HG03066 (cell line): ENCODE measurements around the gene NEFH.
"Not testable (repeated sequence)": the region's sequence is repeated elsewhere in the genome, so short reads cannot be mapped to it uniquely, and the experiment has no call there.

Experiments
- ATAC-seq: cut with Tn5 transposase; IDR thresholded peaks from one replicate; pipeline ENCODE4 v1.9.1; 2021; ENCODE audit warnings: low read depth; ENCODE audit not compliant: unreplicated experiment

NEFH gene, protein sequence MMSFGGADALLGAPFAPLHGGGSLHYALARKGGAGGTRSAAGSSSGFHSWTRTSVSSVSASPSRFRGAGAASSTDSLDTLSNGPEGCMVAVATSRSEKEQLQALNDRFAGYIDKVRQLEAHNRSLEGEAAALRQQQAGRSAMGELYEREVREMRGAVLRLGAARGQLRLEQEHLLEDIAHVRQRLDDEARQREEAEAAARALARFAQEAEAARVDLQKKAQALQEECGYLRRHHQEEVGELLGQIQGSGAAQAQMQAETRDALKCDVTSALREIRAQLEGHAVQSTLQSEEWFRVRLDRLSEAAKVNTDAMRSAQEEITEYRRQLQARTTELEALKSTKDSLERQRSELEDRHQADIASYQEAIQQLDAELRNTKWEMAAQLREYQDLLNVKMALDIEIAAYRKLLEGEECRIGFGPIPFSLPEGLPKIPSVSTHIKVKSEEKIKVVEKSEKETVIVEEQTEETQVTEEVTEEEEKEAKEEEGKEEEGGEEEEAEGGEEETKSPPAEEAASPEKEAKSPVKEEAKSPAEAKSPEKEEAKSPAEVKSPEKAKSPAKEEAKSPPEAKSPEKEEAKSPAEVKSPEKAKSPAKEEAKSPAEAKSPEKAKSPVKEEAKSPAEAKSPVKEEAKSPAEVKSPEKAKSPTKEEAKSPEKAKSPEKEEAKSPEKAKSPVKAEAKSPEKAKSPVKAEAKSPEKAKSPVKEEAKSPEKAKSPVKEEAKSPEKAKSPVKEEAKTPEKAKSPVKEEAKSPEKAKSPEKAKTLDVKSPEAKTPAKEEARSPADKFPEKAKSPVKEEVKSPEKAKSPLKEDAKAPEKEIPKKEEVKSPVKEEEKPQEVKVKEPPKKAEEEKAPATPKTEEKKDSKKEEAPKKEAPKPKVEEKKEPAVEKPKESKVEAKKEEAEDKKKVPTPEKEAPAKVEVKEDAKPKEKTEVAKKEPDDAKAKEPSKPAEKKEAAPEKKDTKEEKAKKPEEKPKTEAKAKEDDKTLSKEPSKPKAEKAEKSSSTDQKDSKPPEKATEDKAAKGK

DNA sequence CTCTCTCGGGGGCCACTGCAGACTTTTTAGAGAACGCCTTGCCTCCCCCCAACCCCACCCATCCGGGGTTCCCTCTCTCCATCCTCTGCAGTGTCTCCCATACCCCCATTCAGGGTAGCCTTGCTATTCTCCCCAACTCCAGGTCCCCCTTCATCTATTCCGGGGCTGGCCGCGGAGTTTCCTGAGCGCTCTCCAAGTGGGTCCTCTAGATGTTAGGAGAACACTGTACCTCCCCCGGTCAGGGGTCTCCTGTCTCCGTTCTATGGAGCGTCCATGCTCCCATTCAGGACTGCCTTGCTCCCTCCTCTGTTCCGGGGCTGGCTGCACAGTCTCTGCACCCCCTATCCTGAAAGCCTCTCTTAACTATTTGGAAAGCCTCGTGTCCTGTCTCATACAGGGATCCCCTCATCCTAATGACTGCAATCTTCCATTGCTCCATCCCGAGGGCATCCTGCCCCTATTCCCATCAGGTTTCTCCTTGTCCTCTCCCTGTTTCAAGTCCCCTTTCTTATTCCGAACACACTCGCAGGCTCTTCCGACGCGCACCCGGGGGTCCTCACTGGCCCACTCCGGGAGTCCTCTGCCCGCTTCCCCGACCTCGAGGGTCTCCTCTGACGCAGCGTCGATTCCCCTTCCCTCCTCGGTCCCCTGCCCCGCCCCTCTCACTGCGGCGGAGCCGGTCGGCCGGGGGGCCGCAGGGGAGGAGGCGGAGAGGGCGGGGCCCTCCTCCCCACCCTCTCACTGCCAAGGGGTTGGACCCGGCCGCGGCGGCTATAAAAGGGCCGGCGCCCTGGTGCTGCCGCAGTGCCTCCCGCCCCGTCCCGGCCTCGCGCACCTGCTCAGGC, at the start of gene NEFH:
NEFH (plus strand) TSS at position 802 of the 845 bp plus-strand sequence. CDS start 45 bp downstream, outside the sequence.
- ATAC-seq, result no peak

DNA sequence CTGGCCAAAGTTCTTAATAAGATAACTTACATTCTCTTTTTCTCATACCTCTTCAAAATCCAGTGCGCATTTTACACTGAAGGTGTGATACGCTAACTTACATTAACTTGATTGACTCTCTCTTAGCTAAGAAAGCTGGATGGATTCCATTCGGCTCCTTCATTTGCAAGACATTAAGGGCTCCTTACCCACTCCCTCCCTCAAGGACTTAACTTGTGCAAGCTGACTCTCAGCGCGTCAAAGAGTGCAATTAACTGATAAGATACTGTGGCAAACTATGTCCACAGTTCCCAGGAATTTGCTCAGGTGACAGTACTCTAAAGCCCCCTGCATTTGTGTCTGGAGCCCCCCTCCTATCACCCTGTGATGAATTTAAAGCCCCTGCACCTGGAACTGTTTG, 48.0 kb upstream of the NEFH start:
- no peak for ATAC-seq

DNA sequence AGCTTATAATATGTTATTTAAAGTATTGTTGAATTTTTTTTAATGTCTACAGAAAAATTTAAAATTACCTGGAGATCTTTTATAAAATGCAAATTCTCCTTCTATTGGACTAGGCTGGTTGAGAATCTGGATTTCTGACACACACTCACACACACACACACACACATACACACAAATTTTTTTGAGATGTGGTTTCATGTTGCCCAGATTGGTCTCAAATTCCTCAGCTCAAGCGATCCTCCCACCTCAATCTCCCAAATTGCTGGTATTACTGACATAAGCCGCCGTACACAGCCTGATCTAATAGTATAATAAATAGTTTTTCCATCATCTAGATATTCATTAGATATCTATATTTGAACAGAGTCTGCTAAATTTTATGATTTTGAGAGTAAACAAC, 46.2 kb upstream of the NEFH start:
- no peak for ATAC-seq

DNA sequence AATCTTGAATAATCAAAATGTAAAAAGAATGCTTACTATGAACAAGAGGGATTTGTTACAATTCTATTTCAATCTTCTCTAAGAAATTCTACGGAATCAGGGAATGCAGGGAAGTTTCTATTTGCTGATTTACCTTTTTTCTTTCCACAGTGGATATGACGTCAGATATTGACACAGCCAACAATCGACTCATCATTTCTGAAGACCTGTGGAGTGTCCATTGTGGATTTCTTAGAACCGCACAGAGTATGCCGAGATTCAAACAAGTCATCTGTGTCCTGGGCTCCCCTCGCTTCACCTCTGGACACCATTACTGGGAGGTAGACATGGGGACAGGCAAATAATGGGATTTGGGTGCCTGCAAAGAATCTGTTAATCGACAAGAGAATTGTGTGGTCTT, 45.7 kb upstream of the NEFH start:
- no peak for ATAC-seq

DNA sequence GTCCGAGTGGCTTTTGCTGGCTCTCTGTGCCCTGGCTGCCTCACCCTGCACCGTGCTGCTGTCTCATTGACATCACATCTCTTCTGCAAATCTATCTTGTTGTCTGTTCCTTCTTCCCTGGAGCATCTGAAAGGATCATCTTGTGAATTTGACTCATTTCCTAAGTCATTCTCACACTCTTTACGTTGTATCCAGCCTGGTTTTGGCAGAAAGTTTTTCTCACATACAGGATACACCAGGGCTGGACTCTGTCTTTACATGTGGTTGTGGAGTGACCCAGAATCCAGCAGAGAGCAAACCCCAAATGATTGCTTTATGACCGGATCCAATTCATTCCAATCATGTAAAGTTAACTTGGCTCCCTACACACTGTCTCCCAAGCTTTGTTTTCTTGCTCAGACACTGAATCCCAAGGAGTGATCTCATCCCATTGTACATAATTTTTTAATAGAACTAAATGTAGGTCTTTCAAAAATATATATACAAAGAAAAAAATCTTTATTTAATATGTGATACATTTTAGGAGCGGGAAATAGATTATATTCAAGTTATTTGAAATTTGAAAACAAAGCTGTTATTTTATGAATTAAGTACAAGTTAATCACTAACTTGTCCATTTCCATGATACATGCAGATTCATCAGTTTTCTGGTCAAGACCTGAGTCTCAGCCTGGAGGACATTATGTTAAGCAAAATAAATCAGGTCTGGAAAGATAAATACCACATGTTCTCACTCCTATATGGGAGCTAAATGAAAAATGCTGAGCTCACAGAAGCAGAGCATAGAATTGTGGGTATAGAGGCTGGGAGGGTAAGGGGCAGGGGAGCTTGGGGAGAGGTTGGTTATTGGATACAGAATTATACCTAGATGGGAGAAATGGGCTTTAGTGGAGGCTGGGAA, 44.5 kb upstream of the NEFH start:
- no peak for ATAC-seq

DNA sequence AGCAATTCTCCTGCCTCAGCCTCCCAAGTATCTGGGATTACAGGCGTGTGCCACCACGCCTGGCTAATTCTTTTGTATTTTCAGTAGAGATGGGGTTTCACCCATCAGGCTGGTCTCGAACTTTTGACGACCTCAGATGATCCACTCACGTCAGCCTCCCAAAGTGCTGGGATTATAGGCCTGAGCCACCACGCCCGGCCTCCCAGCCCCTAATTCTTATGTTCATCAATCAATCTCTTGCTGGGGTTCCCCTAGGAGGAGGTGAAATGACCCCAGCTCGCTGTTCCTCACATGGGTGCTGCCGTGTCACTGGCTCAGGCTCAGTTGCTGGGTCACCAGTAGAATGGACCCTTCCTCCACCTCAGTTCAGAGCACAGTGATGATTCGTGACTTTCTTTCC, 41.7 kb upstream of the NEFH start, which contains the start of gene RFPL1:
RFPL1 (plus strand) TSS at position 301 of the 400 bp plus-strand sequence.
- ATAC-seq, result not testable (repeated sequence)

DNA sequence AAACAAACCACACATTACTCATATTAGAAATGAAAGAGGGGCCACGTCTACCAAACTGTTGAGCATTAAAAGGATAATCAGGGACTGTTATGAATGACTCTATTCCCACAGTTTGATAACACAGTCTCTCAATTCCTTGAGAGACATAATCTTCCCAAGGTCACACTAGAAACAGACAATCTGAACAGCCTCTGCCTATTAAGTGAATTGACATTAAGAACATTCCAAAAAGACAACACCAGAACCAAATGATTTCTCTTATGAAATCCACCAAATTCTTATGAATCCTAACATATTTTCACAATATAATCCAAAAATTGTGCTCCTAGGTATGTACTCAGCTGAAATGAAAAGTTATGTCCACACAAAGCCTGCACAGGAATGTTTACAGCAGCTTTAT, 37.0 kb upstream of the NEFH start:
- no peak for ATAC-seq

DNA sequence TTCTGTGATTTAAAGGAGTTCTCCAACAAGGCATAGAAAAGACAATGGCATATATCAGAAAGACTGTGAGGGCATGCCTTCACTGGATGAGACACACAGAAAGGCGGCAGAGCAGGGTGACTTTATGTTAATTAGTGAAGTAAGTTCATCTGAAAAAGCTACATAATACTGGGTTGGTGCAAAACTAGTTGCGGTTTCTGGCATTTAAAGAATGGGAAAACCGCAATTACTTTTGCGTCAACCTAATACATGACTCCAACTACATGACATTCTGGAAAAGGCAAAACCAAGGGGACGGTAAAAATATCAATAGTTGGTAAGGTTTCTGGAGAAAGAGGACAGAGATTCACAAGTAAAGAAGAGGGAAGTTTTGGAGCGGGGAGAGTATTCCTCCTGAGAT, 36.6 kb upstream of the NEFH start:
- ATAC-seq, result no peak

DNA sequence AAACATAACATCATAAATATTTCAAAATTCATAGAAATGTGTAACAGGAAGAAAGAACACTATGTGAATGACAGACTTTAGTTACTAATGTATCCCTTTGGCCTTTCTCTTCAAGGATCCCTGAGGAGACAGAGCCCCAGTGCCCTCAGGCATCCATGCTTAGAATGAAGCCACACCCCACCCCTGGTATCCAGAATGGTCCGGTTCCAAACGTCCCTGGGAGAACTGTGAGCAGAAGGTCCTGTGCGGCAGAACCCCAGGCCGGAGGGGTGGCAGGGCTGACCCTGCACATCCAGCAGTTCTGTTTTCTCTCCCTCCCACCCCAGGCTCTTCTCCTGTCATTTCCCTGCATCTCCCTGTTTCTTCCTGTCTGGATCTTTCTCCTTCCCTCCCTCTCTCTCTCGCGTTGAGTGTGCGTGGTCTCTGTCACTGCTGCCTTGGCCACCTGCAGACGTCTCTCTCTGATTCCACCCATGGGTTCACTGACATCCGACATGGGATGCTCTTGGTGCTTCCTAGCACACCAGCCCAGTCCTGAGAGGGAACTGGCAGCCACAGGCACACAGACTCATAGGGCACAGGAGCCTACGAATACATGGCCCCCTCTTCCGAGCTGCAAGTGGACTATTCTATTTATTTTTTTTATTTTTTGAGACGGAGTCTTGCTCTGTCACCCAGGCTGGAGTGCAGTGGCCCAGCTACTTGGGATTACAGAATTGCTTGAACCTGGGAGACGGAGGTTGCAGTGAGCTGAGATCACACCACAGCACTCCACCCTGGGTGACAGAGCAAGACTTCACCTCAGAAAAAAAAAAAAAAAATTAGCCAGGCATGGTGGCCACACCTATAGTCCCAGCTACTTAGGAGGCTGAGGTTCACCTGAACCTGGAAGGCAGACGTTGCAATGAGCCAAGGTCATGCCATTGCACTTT, 35.9 kb upstream of the NEFH start:
- ATAC-seq, result no peak

DNA sequence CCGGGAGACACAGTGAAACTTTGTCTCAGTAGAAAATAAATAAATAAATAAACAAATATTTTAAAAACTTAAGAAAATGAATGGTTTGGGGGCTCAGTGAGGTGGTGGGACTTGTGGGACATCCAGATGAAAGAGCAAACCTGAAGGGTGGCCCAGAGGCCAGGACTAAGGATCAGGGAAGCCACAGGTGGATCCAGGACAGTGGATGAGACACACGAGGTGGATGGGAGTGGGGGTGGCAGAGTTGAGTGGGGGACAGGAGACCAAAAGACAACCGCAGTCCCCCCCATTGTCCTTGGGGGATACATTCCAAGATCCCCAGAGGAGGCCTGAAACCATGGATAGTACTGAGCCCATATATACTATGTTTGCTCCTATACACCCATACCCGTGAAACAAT, 34.5 kb upstream of the NEFH start:
- no peak for ATAC-seq

DNA sequence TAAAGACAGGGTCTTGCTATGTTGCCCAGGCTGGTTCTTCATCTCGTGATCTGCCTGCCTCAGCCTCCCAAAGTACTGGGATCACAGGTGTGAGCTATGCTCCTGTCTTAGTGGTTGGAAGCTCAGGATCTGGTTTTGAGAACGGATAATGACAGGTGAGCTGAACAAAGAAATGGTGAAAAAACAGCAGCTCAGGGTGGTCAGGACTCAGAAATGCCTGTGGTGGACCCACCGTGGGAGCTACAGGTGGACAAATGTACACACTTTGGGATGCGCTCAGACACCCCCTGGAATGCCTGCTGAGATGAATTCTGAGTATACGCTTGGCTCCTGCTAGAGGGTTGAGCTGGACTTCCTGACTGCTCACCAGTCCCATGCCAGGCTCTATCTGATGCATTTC, 32.1 kb upstream of the NEFH start:
- ATAC-seq, result no peak

DNA sequence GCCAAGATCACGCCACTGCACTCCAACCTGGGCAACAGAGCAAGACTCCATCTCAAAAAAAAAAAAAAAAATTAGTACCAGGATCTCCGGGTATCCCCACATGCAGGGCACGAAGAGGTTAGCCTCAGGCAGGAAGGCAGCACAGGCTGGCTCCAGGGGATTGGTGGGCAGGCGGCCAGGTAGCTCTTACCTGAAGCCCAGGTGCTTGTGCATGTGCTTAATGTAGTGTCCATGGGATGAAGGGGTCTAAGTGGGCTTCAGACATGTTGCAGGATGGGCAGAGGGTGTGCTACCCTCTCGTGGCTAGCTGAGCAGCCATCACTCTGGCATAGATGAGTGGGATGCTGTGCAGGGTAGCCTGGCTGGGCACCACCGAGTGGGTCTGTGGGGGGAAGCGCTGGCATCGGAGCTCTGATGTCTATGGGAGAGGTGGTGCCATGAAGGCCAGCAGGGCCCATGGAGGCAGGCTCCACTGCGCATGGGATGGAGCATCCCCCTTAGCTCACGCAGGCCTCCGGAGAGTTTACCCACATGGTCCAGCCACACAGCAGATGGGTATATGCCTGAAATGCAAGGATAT, 30.6 kb upstream of the NEFH start:
- no peak for ATAC-seq

DNA sequence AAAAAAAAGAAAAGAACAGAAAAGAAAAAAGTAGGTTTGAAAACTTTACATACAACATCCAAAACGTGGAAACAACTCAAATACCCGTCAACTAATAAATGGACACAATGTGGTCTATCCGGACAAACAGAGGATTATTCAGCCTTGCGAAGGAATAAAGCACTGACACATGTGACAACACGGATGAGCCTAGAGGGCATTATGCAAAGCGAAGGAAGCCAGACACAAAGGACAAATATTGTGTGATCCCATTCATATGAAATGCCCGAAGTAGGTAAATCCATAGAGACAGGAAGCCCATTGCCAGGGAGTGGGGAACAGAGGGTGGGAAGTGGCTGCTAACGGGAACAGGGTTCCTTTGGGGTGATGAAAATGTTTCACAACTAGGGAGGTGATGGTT, 29.8 kb upstream of the NEFH start:
- no peak for ATAC-seq

DNA sequence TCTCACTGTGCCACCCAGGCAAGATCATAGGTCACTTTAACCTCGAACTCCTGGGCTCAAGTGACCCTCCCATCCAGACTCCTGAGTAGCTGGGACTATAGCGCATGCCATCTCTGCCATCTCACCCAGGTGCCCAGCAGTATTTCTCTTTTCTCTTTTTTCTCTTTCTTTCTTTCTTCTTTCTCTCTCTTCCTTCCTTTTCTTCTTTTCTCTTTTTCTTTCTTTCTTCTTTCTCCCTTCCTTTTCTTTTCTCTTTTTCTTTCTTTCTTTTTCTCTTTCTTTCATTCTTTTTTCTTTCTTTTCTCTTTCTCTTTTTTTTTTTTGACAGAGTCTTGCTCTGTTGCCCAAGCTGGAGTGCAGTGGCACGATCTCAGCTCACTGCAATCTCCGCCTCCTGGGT, 28.2 kb upstream of the NEFH start:
- no peak for ATAC-seq

DNA sequence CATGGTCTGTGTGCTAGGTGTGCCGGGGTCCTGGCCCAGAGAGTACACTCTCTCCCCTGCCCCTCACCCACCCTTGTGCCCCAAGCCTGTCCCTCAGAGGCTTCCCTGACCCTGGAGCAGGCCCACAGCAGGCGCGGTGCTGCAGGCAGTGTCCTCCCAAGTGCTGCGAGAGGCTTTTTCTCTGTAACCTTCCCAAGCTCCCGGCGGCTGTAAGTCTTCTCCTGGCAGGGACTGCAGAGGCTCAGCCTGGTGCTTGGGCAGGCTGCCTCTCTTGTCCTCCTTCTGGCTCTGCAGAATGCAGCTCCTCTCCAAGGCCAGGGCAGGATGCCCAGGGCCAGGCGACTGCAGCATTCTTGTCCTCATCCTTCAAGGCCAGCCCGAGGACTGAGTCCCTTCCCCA, 25.7 kb upstream of the NEFH start:
- no peak for ATAC-seq

DNA sequence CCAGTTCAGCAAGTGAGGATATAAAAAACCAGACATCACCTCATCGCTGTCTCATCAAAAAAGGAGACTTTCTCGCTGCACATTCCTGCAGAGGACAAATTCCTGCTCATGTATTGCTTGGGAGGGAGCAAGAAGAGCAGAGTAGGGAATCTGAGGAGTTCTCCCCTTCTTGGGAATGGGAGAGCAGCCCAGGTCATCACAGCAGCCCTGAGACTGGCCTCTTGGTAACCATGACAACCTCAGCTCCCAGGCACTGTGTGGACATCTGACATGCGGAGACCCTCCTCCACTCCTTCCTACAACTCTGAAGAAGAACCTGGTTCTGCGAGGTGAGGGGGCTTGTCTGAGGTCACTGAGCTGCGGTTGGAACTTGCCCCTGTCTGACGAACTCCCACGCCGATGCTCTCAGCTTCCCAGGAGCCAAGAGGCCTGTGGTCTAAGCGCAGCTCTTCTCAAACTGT, 23.8 kb upstream of the NEFH start:
- no peak for ATAC-seq

DNA sequence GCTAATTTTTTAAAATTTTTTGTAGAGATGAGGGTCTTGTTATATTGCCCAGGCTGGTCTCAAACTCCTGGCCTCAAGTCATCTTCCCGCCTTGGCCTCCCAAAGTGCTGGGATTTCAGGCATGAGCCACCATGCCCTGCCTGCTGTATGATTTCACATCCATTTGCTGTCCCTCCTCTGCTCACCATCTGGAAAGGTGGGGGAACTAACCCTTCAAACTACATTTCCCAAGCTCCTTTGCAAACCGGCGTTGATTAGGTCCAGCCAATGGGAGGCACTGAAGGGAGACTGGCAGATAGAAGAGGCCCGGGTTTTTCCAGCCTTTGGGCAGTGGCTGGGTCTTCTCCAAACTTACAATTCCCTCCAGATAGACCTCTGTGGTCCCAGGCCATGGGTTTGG, 22.3 kb upstream of the NEFH start:
- no peak for ATAC-seq

DNA sequence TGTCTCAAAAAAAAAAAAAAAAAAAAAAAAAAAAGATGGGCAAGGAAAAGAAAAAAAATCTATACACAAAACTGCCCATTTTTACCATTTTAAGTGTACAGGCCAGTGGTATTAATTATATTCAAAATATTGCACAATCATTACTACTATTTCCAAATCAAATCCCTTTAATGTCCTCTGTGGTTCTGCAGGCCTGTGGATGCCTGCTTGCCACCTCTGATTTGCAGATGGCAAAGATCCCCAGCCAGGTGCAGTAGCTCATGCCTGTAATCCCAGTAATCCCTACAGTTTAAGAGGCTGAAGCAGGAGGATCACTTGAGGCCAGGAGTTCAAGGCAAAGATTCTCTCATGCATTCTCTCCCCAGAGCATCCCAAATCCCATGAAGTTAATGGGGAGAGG, 21.5 kb upstream of the NEFH start:
- no peak for ATAC-seq
